ENCODE measurements around the gene SCGN. TPM values are rescaled to one million over a fixed set of nuclear protein-coding genes. Genes with fewer than 3 reads are reported as not detected.

The SCGN gene
- total and polyA plus RNA-seq, 2 of the 13 experiments (the other 11 are each of a cell fraction or from before 2014, with no cell fraction given) = 2.9 to 29.0 TPM

- no peak for TF ChIP-seq IKZF5 (CRISPR knock-in tag; IDR thresholded peaks at IDR 0.05)
- TF ChIP-seq LBX2 (CRISPR knock-in tag; IDR thresholded peaks at IDR 0.05; ENCODE audit: borderline replicate concordance) = no peak
- TF ChIP-seq AKNA (CRISPR knock-in tag; IDR thresholded peaks at IDR 0.05; ENCODE audit: borderline replicate concordance) = no peak
- no peak for TF ChIP-seq WIZ (CRISPR knock-in tag; IDR thresholded peaks at IDR 0.05)
- TF ChIP-seq SCMH1 (CRISPR knock-in tag; IDR thresholded peaks at IDR 0.05; ENCODE audit: borderline replicate concordance) = no peak
- no peak for TF ChIP-seq PHF20 (CRISPR knock-in tag; IDR thresholded peaks at IDR 0.05)
- no peak for TF ChIP-seq SMC3 (IDR thresholded peaks at IDR 0.05; ENCODE audit: low read length)
- no peak for TF ChIP-seq TBP (CRISPR knock-in tag; IDR thresholded peaks at IDR 0.05)
- TF ChIP-seq ZNF724P (CRISPR knock-in tag; IDR thresholded peaks at IDR 0.05; ENCODE audit: borderline replicate concordance) = no peak
- no peak for TF ChIP-seq EEA1 (CRISPR knock-in tag; IDR thresholded peaks at IDR 0.05; ENCODE audit: borderline replicate concordance)
- no peak for TF ChIP-seq PAWR (CRISPR knock-in tag; IDR thresholded peaks at IDR 0.05; ENCODE audit: borderline replicate concordance)
- TF ChIP-seq HNF1B (CRISPR knock-in tag; IDR thresholded peaks at IDR 0.05) = no peak
- no peak for TF ChIP-seq ERF (CRISPR knock-in tag; IDR thresholded peaks at IDR 0.05)
- TF ChIP-seq ZMAT5 (CRISPR knock-in tag; IDR thresholded peaks at IDR 0.05; ENCODE audit: borderline replicate concordance, low read depth) = no peak
- no peak for TF ChIP-seq TCF7L2 (IDR thresholded peaks at IDR 0.05; ENCODE audit: low read depth, low read length)
- no peak for TF ChIP-seq ZNF441 (CRISPR knock-in tag; IDR thresholded peaks at IDR 0.05; ENCODE audit: borderline replicate concordance)
- TF ChIP-seq ZFP90 (CRISPR knock-in tag; IDR thresholded peaks at IDR 0.05; ENCODE audit: borderline replicate concordance) = no peak
- TF ChIP-seq MEIS2 (CRISPR knock-in tag; IDR thresholded peaks at IDR 0.05) = 0 out of 2 replicates have a peak, but pooled peaks have one; percentile 56
- TF ChIP-seq ZNF432 (CRISPR knock-in tag; IDR thresholded peaks at IDR 0.05; ENCODE audit: borderline replicate concordance) = no peak
- TF ChIP-seq ZNF792 (CRISPR knock-in tag; IDR thresholded peaks at IDR 0.05) = no peak
- TF ChIP-seq MXI1 (IDR thresholded peaks at IDR 0.05; ENCODE audit: borderline replicate concordance, low read depth, low read length) = no peak
- no peak for TF ChIP-seq ZBTB14 (CRISPR knock-in tag; IDR thresholded peaks at IDR 0.05)
These were observed 11.6 kb upstream of the SCGN start (continued) for GRCh38 chr6:25640446-25640845.
